HG02938 (cell line): ENCODE results near the gene DNTT.
"Not testable (repeated sequence)": the region's sequence is repeated elsewhere in the genome, so short reads cannot be mapped to it uniquely, and the experiment has no call there.

Experiments
- ATAC-seq: cut with Tn5 transposase; IDR thresholded peaks from one replicate; pipeline ENCODE4 v1.9.1; 2021; ENCODE audit warnings: mild to moderate bottlenecking, moderate library complexity; ENCODE audit not compliant: unreplicated experiment

DNTT gene

DNA sequence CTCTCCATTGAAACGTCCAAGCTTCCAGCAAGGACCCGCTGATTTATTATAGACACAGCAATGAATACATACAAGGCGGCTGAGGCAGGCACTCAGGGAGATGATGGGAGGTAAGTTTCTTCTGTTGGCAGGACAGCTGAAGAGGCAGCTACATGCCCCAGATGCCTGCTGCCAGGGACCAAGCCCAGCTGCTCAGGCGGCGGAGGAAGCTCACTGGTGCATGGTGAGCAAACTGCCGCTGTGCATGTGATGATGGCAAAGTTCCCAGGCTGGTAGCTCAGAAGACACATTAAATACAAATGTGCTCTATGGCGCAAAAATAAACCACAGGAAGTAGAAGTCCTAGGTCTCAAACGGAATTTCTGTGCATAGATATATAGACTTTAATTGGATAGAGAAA, 2.3 kb downstream of the DNTT start:
- ATAC-seq = no peak

DNA sequence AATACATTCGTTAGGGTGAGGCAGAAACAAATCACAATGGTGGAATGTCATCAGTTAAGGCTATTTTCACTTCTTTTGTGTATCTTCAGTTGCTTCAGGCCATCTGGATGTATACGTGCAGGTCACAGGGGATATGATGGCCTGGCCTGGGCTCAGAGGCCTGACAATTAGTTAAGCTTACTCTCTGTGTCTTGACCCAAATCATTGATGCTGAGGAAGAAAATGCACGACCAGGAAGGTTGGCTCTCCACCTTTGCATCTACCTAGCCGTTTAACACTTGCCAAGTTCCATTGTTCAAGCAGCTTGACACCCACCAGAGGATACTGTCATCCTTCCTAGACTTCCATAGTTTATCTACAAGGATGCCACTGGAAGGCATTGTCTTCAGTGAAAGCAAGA, 4.6 kb downstream of the DNTT start:
- ATAC-seq = not testable (repeated sequence)

DNA sequence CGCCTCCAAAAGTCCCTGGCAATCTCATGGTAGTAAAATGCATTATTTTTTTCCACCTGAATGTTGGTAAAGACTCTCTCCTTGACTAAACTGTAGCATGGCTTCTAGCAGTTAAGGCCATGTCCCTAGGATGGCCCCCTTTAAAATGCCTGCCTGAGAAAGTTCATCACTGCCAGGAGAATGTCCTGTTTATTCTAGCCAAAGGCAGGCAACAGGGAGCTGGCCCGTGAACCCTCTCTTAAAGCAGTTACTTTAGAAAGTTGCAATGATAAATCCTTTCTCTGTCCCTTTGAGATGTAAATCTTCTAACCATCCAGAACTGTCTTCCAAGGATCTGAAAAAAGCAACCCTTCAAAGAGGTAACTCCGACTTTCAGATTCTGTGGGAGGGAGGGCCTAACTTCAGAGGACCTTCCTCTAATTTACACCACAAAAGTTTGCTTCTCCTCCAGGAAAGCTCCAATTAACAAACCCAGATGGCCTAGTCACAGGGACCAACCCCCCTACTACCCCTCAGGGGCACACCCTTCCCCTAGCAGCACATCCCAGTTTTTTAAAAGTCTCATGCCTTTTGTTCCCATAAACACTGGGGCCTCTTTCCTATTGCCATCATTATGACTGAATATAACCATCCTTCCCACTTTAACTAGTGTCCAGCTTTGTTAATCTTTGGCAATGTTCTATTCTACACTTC, 5.5 kb downstream of the DNTT start:
- ATAC-seq = no peak

DNA sequence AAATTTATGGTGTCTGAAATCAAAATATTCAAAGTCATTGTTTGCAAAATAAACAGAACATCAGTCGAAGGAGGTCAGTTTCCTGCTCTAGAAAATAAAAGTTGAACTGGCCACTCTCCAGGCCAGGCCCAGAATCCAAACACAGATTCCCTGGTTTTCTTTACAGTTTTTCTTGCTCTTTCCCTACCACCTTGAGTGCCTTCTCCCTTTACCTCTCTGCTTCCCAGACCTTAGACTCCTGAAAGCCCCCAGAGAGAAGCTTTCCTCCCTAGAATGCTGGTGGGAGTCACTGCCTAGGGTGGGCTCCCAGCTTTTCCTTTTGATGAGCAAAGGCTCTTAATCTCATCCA, 6.1 kb downstream of the DNTT start:
- no peak for ATAC-seq

DNA sequence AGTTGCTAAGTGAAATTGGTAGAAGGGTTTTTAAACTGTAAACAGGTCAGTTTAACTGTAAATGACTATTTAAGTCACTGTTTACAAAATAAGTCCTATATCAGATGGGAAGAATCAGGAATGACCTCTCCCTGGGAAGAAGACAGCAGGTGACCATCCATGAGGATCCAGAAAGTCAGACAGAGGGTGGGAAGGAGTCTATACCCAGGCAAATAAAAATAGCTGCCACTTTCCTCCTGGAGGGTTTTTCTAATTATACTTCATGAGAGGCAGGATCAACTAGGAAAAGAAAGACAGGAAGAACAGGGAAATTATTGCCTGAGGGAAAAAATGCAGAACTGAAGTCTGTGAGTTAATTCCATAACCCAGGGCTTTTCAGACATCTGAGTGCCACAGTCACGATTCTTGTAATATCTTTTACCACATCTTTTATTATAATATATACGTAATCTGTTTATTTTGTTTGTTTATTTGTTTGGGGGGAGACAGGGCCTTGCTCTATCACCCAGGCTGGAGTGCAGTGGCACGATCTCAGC, 7.0 kb downstream of the DNTT start:
- no peak for ATAC-seq

DNA sequence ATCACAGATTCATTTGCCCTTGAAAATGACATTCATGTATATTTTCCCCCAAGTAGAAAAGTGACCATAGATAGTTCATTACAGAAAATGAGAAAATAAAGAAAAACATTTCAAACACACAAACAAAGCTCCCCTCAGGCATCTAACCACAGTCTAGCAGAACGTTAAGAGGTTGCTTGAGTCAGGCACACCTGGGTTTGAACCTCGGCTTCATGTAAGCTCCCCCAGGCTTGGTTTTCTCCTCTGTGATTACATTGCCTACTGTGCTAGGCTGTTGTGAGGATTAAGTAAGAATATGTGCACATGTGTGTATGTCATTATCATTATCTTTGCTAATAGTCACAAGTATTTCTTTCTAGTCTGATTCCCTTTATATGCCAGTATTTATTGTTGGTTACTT, 9.1 kb downstream of the DNTT start:
- no peak for ATAC-seq

DNA sequence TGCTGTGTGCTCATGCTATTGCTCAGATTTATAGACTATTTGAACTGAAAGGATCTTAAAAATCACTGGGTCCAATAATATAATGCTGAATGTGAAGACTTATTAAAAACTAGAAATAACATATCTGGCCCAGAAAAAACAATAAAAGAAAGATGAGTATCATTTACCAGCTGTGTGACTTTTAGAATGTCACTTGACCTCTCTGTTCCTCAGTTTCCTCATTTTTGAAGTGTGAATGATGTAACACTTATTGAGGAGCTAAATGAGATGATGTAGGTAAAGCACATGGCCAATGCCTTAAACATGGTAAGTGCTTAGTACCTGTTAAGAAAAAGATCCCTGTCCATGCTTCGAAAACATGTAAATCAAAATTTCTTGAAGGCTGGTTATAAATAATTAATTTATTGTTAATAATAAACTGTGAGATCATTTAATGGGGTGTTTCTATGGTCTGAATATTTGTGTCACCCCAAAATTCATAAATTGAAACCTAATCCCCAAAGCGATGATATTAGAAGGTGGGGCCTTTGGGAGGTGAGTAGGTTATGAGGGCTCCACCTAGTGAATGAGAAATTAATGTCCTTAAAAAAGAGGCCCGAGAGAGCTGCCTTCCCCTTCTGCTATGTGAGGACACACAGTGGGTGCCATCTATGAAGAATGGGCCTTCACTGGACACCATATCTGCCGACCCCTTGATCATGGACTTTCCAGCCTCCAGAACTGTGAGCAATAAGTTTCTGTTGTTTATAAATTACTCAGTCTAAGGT, 13.0 kb downstream of the DNTT start:
- ATAC-seq = no peak

DNA sequence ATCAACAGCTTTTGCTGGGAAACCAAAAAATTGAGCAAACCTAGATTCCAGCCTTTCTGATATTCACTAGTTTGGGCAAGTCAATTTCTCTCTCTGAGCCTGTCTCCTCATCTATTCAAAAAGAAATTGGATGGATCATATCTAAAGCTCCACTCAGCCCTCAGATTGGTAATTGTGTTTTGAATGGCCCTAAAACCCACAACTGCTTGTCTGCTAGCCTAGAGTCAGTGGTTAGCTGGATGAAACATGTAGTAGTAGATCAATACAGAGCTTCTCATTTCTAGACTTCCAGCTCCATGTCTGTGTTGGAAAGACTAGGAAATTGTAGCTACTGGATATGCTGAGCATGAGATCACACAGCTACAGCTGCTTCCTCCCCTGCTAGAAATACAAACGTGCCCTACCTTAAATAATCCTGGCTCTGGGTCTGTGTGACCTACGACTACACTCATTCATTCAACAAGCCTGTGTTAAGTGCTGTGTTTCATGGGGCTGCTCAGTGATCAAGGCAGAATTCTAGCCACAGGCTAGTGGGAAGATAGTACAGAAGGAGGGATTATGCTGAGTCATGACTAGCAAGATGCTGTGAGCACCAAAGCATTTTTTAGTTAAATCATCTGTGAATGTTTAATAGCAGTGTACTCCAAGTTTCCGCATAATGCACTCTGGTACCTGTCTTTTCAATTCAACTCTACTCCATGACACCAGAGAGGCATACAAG, 15.7 kb downstream of the DNTT start:
- ATAC-seq = no peak

DNA sequence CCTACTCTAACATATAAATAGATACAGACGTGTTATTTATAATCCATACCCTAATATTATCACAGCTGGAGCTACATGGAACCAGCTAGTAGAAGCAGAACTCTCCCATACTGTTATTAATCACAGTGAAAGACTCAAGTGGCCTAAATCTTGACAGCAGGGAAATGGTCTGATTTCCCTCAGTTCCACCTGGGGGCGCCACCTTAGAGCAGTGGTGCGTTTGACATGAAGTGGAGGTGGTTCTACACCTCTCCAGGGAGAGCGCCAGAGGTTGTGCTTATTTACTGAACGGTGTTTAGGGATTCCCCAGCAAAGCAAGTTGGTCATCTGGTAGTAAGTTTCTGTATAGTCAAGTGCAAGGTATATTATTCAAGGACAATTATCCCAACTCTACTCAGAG, 17.6 kb downstream of the DNTT start:
- no peak for ATAC-seq

DNA sequence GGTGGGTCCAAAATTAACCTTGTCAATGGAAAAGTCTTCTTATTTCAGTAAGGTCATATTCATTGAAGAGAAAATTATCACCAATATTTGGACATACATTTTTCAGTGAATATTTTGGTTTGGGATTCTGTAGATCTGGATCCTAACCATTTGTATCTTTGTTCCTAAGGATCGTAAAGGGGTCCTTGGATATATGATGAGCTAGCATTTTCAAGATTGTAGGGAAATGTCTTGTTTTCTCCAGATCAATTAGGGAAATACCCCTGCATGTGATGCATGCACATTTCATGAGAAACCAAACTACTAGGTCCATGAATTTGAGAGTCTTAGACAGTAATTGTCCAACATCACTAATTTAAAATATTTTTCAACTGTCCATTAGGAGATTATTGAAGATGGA, 18.0 kb downstream of the DNTT start:
- ATAC-seq = no peak

DNA sequence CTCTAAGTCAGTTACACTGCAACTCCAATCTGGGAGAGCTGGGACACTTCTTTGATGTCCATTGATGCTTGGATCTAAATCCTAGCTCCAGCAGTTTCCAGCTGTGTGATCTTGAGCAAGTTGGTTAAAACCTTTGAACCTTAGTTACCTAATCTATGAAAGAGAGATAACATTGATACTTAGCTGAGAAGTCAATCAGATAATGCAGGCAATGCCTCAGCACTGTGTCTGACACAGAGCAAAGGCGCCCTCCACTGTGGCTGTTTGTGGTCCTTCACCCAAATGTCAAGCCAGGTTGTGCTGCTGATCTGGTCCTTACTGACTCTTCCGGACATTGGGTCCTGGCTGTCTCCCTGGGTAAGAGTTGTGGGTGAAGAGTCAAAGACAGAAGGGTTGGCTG, 20.2 kb downstream of the DNTT start:
- ATAC-seq = no peak

DNA sequence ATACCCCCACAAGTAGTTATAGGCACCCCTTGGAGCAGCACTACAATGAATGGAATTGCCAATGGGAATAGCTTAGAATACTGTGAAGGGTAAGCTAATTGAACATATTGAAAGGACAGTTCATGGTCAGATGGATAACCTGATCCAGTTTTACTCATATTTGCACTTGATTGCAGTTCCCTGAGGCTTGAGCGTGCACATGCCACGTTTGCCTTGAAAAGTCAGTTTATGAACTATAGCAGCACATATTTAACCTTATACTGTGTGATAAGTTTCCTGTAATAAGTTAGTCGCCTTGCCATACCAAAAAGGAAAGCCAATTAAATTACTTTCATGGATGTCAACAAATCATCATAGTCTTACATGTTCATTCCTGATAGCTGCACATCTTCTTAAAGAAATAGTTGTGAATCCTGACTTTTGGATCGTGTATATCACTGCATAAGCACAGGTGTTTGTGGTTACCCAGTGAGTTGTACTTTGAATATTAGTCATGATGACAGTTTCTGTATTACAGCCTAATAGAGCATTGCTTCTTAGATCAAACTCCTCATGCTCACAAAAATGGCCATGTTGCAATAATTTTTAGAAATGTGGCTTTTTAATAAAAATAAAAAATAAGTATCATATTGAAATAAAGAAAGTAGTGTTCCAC, 21.6 kb downstream of the DNTT start:
- ATAC-seq = peak; percentile 98

DNA sequence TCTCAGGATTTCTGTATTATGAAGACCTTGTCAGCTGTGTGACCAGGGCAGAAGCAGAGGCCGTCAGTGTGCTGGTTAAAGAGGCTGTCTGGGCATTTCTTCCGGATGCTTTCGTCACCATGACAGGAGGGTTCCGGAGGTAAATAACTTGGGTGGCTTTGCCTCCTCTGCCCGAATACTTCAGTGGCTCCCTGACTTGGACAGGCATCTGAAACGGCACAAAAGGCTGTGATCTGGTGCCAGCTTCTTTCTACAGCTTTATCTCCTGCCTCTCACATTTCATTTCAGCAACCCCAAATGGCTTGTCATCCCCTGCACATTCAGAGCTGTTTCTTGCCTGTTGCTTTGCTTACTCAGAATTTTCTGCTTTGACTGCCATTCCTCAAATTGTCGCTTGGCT, 23.2 kb downstream of the DNTT start:
- ATAC-seq = no peak

DNA sequence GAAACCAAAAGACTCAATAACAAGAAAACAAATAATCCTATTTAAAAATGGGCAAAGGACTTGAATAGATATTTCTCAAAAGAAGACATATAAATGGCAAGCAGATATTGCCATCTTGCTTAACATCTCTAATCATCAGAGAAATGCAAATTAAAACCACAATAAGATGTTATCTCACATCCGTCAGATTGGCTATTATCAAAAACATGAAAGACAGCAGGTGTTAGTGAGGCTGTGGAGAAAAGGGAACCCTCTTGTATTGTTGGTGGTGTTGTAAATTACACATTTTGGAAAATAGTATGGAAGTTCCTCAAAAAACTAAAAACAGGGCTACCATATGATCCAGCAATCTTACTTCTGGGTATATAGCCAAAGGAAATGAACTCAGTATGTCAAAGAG, 28.9 kb downstream of the DNTT start:
- no peak for ATAC-seq

DNA sequence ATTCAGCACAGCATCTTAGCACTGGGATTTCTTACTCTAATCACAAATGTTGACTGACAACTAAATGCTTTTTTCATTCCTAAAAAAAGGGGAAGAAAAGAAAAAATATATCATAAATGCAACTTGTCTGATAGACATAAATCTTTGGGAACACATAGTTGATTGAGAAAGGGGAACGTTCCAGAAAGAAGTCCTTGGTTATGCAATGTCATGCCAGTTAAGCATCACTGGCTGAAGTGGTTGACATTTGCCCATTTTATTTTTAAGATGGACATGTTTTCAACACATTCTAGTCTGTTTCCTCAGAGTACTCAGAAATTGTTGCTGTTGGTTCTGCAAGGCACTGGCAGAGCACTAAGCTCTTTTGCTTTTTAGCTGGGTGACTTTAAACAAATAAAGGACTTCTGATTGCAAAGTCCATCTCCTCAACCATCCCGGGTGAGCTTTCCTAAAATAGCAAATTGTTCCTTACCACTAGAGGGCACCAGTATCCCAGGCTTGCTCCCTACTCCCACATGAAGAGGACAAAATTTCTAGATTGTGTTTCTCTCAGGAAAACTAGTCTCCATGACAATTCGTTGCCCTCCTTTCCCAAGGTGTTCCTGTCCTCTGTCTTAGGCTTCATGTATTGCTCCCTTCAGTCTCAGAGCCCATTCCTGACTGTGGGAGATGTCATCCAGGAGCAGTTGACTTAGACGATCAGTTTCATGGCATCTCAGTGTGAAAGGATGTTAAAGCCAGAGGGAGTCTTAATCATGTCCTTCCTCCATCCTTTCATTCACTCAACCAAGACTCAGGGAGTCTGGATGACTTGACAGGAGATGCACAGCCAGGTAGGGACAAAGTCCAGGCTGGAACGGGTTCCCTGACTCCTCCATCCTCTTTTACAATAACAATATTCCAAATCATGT, 30.6 kb downstream of the DNTT start:
- ATAC-seq = no peak

DNA sequence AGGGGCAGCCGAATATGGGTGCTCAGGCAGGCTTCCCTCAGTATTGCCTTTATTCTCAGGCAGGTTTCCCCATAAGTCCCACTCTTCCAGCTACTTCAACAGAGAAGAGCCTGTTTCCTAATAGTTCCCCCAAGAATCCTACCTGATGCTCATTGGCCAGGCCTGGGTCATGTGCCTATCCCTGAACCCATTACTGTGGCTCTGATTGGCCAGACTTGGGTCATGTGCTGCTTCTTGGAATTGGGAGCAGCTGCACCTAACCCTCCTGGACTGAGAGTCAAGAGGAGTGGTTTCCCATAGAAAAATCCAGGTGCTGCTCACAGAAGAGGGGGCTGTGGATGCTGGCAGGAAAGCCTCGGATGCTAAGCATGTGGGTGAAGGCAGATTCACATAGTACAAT, 32.9 kb downstream of the DNTT start:
- no peak for ATAC-seq

DNA sequence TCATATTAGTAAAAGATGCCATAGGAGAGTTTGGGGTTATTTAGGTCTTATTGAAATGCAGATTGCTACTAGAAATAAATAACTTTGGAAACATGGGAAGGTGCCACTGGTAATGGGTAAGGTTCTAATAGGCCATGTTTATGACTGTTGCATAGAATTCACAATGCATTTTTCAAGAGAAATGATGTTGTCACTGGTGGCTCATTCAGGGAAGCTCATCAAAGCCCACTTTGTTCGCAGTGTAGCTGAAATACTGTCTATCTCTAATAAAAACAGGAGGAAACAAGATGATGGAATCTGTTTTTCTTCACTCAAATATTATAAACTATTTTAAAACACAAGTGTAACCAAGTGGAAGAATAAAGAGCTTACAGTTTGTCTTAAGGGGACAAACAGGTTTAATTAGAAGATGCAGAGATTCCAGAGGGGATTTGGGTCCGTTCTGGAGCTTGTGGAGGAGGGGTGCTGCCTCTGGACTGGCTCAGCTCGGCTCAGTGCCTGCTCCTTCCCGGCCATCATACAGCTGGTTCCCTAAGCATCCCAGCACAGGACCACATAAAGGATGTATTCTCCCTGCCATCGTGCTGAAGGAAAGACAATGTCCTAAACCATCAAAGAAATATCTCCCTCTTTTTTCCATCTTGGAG, 34.2 kb downstream of the DNTT start:
- ATAC-seq = no peak

DNA sequence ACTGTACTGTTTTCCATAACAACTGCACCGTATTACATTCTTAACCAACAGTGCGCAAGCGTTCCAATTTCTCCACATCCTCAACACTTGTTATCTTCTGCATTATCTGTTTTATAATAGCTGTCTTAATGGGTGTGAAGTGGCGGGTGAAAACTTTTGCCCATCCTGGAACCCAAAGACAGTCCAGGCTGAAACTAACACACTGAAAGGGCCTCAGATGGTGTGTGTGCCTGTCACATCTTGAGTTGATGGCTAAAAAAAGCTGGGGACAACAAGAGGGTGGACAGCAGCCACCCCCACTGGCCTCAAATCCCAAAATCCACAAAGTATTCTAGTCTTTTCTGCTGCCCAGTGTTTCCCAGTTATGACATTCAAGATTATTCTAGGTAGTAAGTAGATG, 35.1 kb downstream of the DNTT start:
- no peak for ATAC-seq

DNA sequence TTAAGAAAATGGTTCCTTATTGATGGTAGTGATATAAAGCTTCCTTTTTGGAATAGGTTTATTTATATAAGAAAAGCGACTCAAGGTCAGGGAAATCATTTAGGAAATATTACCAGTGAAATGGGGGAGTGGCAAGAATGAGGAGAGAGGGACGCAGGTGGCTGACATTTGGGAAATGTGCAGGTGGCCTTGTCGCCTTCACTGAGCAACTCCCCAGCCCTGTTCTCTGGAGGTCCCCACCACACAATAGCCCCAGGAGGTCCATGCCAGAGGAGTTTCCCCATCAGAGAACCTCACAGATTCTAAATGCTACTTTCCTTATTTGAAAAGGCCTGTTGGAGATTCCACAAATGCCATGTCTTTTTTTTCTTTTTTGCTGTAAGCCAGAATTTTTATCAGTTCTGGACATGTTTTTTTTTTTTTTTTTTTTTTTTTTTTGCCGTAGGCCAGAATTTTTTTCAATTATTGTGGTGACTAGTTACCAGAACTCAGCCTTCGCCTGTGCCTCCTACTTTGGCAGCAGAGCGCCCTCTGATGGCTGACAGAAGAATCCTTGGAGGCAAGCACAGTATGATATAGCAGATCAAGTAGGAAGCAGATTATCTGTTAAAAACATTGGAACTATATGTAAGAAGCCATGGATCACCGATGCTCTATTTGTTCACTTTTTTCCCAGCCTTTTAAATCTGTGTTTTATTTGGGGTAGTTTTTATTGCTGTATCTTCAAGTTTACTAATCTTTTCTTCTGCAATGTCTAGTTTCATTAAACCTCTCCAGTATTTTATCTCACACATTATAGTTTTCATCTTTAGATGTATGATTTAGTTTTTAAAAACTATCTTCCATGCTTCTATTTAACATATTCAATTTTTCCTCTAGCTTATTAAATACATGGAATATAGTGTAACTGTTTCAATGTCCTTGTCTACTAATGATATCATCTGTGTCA, 36.0 kb downstream of the DNTT start:
- no peak for ATAC-seq
